HG03196 (cell line): ENCODE results near the gene BAHCC1.

Experiments used
- ATAC-seq: cut with Tn5 transposase; IDR thresholded peaks from one replicate; pipeline ENCODE4 v1.9.1; 2021; ENCODE audit not compliant: unreplicated experiment

The BAHCC1 gene

GRCh38 chr17:81385320-81386111, 9.7 kb upstream of the BAHCC1 start:
- no peak for ATAC-seq

DNA sequence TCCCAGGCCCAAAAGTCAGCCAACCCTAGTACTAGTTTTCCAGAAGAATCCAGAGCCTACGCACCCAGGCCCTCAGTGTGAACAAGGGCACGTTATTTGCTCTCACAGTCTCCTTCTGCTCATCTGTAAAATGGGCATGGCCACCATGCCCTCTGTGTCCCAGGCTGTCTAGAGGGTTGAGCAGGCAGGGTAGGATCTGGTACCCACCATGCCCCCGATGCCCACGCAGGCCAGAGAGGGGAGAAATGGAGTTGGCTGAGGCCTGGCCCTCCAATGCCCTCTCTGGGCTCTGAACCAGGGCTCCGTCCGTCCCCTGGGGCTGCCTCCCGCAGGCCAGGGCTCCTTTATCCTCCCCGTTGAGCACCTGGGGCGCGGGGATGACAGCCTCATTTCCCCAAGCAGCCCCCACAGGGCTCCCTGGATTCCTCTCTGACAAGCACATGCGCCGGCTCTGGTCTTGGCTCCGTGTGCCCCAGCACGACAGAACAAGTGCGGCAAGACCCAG, 9.1 kb upstream of the BAHCC1 start:
- ATAC-seq = no peak

DNA sequence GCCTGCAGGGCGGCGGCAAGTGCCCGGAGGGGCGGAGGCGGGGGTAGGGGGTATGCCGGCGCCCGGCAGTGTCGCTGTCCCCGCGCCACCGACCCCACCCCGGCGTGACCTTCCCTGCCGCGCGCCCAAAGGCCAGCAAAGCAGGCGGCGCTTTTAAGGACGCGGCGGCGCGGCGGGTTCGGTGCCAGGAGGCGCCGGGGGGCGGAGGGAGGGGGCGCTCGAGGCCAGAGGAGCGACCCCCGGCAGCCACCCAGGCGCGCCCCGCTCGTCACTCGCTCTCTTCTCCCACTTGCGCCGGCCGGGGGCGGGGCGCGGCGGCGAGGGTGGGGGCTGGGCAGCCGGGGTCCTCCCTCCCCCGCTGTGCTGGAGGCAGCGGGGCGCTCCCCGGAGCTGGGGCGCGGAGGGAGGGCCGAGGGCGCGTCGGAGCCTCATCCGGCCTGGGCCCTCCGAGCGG, 8.6 kb upstream of the BAHCC1 start:
- no peak for ATAC-seq

GRCh38 chr17:81387100-81388090, 7.9 kb upstream of the BAHCC1 start:
- no peak for ATAC-seq

- ATAC-seq = no peak
Observed at GRCh38 chr17:81388091-81388611, 7.1 kb upstream of the BAHCC1 start.

DNA sequence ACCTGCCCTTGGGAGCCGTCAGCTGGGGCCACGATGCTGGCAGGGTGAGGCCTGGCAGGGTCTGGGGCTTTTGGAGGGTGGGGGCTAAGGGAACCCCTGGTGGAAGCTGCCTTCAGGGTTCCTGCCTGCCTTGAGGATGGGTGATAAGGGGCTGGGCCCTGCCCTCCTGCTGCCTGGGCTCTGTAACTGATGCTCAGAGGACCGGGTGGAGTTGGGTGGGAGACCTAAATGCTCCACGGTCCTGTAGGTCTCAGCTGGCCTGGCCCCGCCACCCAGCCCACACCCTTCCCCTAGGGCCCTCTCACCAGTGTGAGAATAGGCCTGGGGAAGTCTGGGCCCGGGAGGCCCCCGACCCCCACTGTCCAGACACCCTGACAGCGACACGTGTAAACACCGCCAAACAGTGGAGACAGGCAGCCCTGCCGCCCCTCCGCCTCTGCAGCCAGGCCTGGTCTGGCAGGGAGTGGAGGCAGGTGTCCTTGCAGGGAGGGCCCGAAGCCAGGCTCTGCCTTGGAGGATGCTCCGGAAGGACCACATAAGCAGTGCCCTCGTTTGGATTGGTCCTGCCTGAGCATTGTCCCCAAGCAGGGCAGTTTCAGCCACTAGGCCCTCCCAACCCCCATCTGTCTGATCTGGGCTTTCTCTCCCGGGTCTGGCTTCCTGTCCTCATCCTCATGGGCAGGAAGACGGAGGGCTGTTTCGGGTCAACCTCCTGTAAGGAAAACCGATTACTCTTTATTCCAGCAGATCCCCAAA, 6.5 kb upstream of the BAHCC1 start:
- ATAC-seq = no peak

- no peak for ATAC-seq
Observed at GRCh38 chr17:81389585-81389984, 5.7 kb upstream of the BAHCC1 start.

DNA sequence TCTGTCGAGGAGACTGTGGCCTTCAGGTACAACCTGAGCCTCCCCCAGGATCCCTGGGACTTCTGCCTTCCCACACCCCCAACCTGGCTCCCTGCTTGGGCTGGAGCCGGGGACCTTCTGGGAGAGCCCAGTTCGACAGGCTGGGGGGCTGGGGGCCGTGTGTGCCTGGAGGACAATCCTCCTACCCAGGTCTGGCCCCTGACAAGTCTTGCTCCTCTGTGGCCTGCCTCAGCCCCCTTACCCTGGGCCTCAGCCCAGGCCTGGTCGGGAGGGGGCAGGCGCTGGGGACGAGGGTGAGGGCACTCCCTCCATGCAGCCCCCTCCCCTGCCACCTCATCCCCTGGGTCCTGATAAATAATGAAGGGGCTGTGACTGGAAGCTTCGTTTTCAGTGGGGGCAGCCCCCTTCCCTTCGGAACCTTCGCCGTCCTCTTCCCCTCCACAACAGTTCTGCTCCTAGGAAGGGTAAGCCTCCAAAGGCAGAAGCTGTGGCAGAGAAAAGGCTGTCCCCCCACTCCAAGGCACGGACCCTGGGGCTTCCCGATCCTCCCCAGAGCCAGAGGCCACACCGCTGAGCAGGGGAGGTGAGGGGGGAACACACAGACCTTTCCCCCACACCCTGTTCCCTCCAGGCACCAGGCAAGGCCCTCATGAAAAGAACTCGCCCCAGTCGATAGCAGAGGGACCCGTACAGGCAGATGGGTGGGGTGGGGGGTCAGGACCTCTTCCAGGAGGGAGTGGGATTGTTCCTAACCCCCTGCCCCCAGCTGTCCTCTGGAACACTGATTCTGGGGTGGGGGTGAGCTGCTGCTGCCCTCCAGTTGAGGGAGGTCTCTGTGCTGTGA, 5.0 kb upstream of the BAHCC1 start:
- no peak for ATAC-seq

GRCh38 chr17:81390873-81391255, 4.4 kb upstream of the BAHCC1 start:
- no peak for ATAC-seq

DNA sequence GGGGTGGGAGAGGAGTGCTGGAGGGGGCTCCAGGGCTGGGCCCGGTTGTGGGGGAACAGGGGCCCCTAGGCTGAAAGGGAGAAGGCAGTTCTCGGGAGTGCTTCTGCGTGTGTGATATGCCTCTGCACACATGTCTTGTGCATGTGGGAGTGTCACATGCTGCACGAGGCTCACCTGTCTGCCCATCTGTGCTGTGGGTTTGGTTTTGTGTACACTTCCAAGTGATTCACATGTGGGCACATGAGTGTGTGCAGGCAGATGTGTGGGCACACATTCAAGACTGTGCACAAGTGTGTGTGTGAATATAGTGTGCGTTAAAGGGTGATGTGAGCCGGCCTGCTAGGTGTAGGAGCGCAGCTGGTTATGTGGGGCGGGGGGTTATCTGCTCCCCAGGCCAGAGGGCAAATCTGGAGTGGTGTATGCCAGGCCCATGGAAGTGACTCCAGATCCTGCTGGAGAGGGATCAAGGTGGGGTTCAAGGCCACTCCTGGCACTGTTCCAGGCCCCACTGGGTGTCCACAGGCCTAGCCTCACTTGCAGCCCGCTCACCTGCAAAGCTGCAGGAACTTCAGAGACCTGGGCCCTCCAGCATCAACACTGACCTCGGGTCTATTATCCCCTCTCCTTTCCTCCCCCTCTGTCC, 3.8 kb upstream of the BAHCC1 start:
- no peak for ATAC-seq

DNA sequence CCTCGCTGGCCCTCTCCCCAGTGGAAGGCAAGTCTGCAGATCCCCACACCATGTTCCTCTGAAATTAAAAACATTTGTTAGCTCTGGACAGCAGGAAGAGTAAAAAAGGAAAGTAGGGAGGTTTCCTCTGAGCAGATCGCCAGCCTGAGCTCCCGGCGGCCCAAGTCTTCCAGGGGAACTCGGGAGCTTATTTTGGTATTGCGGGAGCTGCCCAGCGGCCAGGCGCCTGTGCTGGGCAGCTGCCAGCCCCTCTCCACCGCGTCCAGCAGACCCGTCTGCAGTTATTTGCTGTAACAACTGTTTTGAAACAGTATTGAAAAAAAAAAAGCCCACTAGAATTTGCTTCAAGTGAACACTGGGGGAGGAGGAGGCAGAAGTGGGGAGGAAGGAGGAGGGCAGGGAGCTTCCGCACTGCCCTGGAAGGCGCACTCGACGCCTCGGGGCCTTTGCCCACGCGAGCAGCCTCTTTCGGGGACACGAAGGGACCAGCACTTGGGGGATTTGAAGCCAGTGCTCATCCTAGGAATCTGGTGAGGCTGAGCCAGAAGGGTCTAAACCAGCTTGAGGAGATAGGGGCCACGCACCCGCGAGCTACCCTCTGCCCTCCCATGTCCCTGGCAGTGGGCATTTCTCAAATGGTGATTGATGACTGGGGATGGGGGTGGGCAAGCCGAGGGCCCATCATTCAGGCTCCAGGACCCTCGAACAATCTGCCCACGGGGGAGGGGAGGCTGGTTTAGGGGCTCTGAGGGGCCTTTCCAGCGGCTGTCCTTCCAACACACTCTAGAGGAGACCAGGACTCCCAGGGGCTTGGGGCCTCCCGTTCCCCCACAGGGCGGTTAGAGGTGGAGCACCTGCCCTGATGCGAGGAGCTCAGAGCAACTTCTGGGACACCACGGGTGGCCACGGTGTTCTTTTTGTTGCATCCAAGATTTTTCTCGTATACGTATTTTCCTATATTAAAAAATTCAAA, 3.0 kb upstream of the BAHCC1 start:
- no peak for ATAC-seq

DNA sequence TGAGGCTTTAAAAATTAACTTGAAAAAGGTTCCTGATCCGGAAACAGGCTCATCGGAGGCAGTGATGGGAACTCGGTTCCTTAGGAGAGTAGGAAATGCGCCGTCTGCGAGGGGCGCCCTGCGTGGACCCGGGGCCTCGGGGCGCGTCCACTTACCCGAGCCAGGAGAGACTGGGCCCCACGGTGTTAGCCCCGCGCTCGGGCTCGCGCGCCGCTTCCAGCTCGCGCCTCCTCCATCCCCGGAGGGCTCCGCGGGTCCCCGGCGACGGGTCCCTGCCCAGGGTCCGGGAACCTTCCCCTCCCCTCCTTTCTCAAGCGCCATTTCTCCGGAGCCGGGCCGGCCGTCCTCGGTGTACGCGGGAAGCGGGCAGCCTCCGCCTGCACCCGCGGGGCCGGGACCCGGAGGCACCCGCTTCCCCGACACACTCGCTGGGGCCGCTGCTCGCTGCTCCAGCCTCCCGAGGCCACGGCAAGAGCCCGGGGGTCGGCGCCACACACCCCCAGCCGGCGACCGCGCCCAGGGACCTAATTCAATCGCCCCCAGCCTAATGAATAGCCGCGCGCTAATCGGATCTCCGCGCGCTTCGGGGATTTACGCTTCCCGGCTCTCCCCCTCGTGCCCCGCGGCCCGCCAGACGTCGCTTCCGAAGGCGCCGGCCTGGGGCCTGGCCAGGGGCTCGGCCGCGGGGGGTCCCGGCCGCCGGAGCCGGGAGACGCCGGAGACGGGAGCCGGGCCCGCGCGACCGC, 2.2 kb upstream of the BAHCC1 start:
- ATAC-seq = no peak

- ATAC-seq = no peak
Observed at GRCh38 chr17:81393684-81394376, 1.4 kb upstream of the BAHCC1 start.

- no peak for ATAC-seq
Observed at GRCh38 chr17:81394377-81394920, 808 bp upstream of the BAHCC1 start.

- no peak for ATAC-seq
Observed at GRCh38 chr17:81395600-81396277, 482 bp downstream of the BAHCC1 start.

GRCh38 chr17:81396278-81396721, 1.0 kb downstream of the BAHCC1 start:
- no peak for ATAC-seq
